Activated CD8-positive, alpha-beta T cell treated with anti-CD3 and anti-CD28 coated beads for 36 hours (primary cell): ENCODE measurements around the gene PSD2. TPM values are rescaled to one million over a fixed set of nuclear protein-coding genes. Genes with fewer than 3 reads are reported as not detected.

Experiments used
- ATAC-seq: fragments of 200-7000 bp; cut with Tn5 transposase; one replicate; pipeline ENCODE4 v1.10.0; 2021; ENCODE audit warnings: mild to moderate bottlenecking, moderate library complexity
- CTCF ChIA-PET: fragments of 350-600 bp; sonication (Branson Sonifier 250); formaldehyde crosslinking; loops from one replicate; lab custom pipeline; 2021; ENCODE audit warnings: antibody characterized with exemption; lab: Charles Lee
- POLR2A ChIA-PET: fragments of 350-600 bp; sonication (Branson Sonifier 250); formaldehyde crosslinking; loops from one replicate; lab custom pipeline; 2021; ENCODE audit warnings: antibody characterized with exemption; lab: Charles Lee
- DNase-seq: peaks from one replicate; pipeline ENCODE4 v3.0.0-alpha.2; 2020
- H3K27ac Mint-ChIP-seq: one replicate; pipeline ENCODE4 v1.8.0; 2021; ENCODE audit warnings: mild to moderate bottlenecking, mixed read lengths
- H3K27me3 Mint-ChIP-seq: one replicate; pipeline ENCODE4 v1.8.0; 2021; ENCODE audit warnings: mixed read lengths
- H3K36me3 Mint-ChIP-seq: one replicate; pipeline ENCODE4 v1.8.0; 2021; ENCODE audit warnings: low read depth, mixed read lengths
- H3K4me1 Mint-ChIP-seq: one replicate; pipeline ENCODE4 v1.8.0; 2021; ENCODE audit warnings: low read depth, mixed read lengths
- H3K4me3 Mint-ChIP-seq: one replicate; pipeline ENCODE4 v1.8.0; 2021; ENCODE audit warnings: mild to moderate bottlenecking, moderate library complexity, mixed read lengths
- H3K9me3 Mint-ChIP-seq: one replicate; pipeline ENCODE4 v1.8.0; 2021; ENCODE audit warnings: mixed read lengths
- CTCF ChIP-seq: fragments of 200-600 bp; IDR thresholded peaks from one replicate; pipeline ENCODE4 v1.8.0; 2022; ENCODE audit warnings: antibody characterized with exemption, mild to moderate bottlenecking
- intact Hi-C: fragments of 100-400 bp; cut with micrococcal nuclease; formaldehyde crosslinking; loops from one replicate; pipeline ENCODE4 v1.10.0; 2022
- total RNA-seq, 2 experiments: library from RNA; stranded (reverse); gene quantifications; one replicate each; pipeline ENCODE4 v1.2.3, GENCODE V29; 2021

Gene PSD2
- total RNA-seq, 2 experiments from 2014 or later, result 0.14 TPM; not detected in 1

GRCh38 chr5:139817362-139817761 is 21.8 kb downstream of the PSD2 start:
- ChIA-PET POLR2A (no interaction called here), CTCF (interaction anchor here (1.0 kb wide), 1 partner anchor 152 kb away, joined by 3 read pairs; no protein-coding TSS in a partner anchor)
- TF ChIP-seq CTCF, result no peak
- ATAC-seq, result no peak
- H3K27me3 Mint-ChIP-seq, result peaks cover 2% of the 10 kb centered on the region
- no peak overlapping the region for H3K27ac Mint-ChIP-seq
- H3K36me3 Mint-ChIP-seq, result no peaks in the 10 kb centered on the region
- no peaks in the 10 kb centered on the region for H3K4me1 Mint-ChIP-seq
- no peak overlapping the region for H3K4me3 Mint-ChIP-seq
- intact Hi-C loops, result no loop called here
- no peak for DNase-seq
- H3K9me3 Mint-ChIP-seq, result peaks cover 4% of the 10 kb centered on the region

GRCh38 chr5:139817970-139818369 is 22.4 kb downstream of the PSD2 start:
- Mint-ChIP-seq H3K27ac (no peak overlapping the region), H3K27me3 (peaks cover 2% of the 10 kb centered on the region), H3K4me3 (no peak overlapping the region), H3K36me3 (no peaks in the 10 kb centered on the region), H3K9me3 (peaks cover 4% of the 10 kb centered on the region), H3K4me1 (no peaks in the 10 kb centered on the region)
- POLR2A ChIA-PET, result no interaction called here
- CTCF ChIA-PET, result no interaction called here
- ATAC-seq, result no peak
- intact Hi-C loops, result no loop called here
- DNase-seq, result no peak
- no peak for TF ChIP-seq CTCF

- Mint-ChIP-seq H3K27me3 (peaks cover 2% of the 10 kb centered on the region), H3K27ac (no peak overlapping the region), H3K36me3 (no peaks in the 10 kb centered on the region), H3K9me3 (peaks cover 4% of the 10 kb centered on the region), H3K4me3 (no peak overlapping the region), H3K4me1 (no peaks in the 10 kb centered on the region)
- intact Hi-C loops, result no loop called here
- ATAC-seq (no peak), DNase-seq (no peak)
- ChIA-PET POLR2A (no interaction called here), CTCF (no interaction called here)
- TF ChIP-seq CTCF, result no peak
Observed at GRCh38 chr5:139820130-139820529, 24.5 kb downstream of the PSD2 start.

- ChIA-PET CTCF (no interaction called here), POLR2A (no interaction called here)
- Mint-ChIP-seq H3K27me3 (peaks cover 2% of the 10 kb centered on the region), H3K27ac (no peak overlapping the region), H3K36me3 (no peaks in the 10 kb centered on the region), H3K4me3 (no peak overlapping the region), H3K4me1 (no peaks in the 10 kb centered on the region), H3K9me3 (peaks cover 4% of the 10 kb centered on the region)
- TF ChIP-seq CTCF, result no peak
- intact Hi-C loops, result no loop called here
- DNase-seq (no peak), ATAC-seq (no peak)
Observed at GRCh38 chr5:139820606-139821005, 25.0 kb downstream of the PSD2 start.

- intact Hi-C loops, result no loop called here
- H3K36me3 Mint-ChIP-seq, result no peaks in the 10 kb centered on the region
- ATAC-seq (no peak), DNase-seq (no peak)
- H3K4me3 Mint-ChIP-seq, result no peak overlapping the region
- no peak overlapping the region for H3K27ac Mint-ChIP-seq
- H3K9me3 Mint-ChIP-seq, result peaks cover 4% of the 10 kb centered on the region
- CTCF ChIA-PET, result no interaction called here
- POLR2A ChIA-PET, result no interaction called here
- no peak for TF ChIP-seq CTCF
- no peaks in the 10 kb centered on the region for H3K4me1 Mint-ChIP-seq
- peaks cover 2% of the 10 kb centered on the region for H3K27me3 Mint-ChIP-seq
Observed at GRCh38 chr5:139821806-139822552, 26.4 kb downstream of the PSD2 start.
